Measurements from ENCODE around the gene VWA3B.

DNA sequence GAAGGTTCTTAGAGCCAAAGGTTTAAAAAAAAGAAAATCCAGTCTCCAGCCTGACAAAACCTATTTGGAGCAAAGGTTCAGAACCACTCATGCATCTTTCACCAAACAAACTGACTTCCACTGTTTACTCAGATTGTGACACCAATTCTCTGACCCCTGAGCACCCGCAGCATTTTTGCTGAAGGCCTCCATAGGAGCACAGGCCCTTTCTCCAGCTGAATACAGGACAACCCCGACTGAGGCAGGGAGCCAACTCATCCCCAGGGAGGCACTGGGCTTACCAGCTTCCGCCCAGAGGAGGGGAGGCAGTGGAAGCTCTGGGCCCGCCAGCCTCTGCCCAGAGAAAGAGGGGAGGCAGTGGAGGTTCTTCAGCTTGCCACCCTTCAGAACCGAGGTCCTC, 208.3 kb downstream of the VWA3B start:
- TF ChIP-seq PHF8 (IDR thresholded peaks at IDR 0.05; ENCODE audit: borderline replicate concordance, low read depth) (no peak), CHD2 (IDR thresholded peaks at IDR 0.05; ENCODE audit: low read length, partially characterized antibody) (no peak), TP53 (CRISPR knock-in tag; IDR thresholded peaks at IDR 0.05) (no peak), SMC3 (IDR thresholded peaks at IDR 0.05) (no peak)
- TF ChIP-seq, protein P1, sequence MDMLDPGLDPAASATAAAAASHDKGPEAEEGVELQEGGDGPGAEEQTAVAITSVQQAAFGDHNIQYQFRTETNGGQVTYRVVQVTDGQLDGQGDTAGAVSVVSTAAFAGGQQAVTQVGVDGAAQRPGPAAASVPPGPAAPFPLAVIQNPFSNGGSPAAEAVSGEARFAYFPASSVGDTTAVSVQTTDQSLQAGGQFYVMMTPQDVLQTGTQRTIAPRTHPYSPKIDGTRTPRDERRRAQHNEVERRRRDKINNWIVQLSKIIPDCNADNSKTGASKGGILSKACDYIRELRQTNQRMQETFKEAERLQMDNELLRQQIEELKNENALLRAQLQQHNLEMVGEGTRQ (IDR thresholded peaks at IDR 0.05) = no peak
- TF ChIP-seq, protein P2, sequence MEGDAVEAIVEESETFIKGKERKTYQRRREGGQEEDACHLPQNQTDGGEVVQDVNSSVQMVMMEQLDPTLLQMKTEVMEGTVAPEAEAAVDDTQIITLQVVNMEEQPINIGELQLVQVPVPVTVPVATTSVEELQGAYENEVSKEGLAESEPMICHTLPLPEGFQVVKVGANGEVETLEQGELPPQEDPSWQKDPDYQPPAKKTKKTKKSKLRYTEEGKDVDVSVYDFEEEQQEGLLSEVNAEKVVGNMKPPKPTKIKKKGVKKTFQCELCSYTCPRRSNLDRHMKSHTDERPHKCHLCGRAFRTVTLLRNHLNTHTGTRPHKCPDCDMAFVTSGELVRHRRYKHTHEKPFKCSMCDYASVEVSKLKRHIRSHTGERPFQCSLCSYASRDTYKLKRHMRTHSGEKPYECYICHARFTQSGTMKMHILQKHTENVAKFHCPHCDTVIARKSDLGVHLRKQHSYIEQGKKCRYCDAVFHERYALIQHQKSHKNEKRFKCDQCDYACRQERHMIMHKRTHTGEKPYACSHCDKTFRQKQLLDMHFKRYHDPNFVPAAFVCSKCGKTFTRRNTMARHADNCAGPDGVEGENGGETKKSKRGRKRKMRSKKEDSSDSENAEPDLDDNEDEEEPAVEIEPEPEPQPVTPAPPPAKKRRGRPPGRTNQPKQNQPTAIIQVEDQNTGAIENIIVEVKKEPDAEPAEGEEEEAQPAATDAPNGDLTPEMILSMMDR (IDR thresholded peaks at IDR 0.05) = no peak
- TF ChIP-seq, protein P3, sequence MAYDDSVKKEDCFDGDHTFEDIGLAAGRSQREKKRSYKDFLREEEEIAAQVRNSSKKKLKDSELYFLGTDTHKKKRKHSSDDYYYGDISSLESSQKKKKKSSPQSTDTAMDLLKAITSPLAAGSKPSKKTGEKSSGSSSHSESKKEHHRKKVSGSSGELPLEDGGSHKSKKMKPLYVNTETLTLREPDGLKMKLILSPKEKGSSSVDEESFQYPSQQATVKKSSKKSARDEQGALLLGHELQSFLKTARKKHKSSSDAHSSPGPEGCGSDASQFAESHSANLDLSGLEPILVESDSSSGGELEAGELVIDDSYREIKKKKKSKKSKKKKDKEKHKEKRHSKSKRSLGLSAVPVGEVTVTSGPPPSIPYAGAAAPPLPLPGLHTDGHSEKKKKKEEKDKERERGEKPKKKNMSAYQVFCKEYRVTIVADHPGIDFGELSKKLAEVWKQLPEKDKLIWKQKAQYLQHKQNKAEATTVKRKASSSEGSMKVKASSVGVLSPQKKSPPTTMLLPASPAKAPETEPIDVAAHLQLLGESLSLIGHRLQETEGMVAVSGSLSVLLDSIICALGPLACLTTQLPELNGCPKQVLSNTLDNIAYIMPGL (CRISPR knock-in tag; IDR thresholded peaks at IDR 0.05; ENCODE audit: borderline replicate concordance) = no peak
